HG02943 (cell line): ENCODE measurements around the gene CBLL1.

ENCODE experiments used
- ATAC-seq: cut with Tn5 transposase; IDR thresholded peaks from one replicate; pipeline ENCODE4 v1.9.1; 2021; ENCODE audit warnings: mild to moderate bottlenecking, low read depth, moderate library complexity; ENCODE audit not compliant: unreplicated experiment

CBLL1 gene

DNA sequence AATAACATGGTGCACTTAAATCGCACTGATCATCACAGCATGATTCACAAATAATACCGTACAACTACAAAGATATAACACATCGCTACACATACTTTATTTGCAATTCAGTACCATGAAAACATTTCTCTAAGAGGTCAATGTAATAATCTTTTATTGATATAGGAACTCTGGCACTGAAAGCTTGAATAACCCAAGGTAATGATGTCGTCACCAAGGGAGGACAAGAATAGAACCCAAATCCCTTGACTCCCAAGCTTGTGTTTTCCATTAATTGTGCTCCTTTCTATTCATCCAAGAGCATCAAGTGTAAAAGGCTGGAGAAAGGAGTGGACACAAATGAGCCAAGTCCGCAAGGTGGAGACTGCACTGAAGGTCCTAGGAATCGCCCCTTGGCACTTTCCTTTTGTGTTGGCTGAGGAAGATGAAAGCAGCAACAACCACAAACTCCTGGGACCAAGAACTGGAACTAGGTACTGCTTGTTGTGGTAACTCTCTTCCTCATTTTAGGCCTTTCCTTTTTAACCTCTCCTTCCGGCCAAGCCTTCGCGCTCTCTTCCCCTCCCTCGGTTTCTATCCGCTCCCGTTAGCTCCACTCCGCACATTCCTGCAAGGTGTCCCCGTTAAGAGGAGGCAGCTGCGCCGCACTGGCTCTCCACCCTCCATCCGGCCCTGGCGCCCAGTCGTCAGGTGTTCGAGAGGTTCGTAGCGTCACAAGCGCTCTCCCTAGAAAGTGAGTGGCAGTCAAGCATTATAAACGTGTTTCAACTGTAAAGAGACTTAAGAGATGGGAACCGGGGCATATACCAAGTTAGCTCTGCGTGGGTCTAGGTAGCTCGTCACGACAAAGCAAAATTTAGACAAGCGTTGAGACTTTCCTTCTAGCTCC is 1.0 kb upstream of the CBLL1 start:
- peak; percentile 37 for ATAC-seq

DNA sequence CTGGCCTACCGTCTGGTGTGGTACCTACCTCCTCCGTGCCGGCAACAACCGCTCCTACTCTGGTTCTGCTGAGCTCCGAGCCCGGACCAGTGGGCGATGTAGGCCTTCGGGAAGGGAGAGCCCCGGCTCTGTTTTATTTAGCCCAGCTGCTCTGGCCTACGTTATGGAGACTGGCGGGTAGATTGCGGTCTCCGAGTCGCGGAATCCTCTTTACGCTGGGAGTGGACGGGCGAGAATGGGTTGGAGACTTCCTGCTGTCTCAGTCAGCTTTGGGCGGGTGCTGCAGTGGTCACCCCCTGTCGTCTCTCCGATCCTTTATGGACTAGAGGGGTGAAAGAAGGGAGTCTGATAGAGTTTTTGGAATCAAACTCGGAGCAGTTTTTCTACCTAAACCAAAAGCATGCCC is 406 bp downstream of the CBLL1 start:
- peak; percentile 37 for ATAC-seq

DNA sequence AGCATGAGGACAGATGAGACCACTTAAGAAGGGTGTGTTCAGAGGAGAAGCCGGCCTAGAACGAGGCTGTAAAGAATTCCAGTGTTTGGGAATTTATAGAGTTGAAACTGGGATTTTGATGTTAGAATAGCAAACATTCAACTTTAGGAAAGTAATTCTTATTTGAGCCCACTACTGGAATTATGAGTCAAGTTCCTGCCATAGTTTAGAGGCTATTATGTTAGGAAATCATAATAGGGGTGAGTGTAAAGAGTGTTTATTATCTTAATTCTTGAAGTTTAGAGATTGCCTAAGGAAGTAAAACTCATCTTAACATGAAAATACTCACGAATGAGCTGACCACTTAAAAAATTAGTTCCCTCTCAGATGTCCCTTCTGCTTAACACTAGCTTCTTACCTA is 2.1 kb downstream of the CBLL1 start:
- ATAC-seq, result no peak

DNA sequence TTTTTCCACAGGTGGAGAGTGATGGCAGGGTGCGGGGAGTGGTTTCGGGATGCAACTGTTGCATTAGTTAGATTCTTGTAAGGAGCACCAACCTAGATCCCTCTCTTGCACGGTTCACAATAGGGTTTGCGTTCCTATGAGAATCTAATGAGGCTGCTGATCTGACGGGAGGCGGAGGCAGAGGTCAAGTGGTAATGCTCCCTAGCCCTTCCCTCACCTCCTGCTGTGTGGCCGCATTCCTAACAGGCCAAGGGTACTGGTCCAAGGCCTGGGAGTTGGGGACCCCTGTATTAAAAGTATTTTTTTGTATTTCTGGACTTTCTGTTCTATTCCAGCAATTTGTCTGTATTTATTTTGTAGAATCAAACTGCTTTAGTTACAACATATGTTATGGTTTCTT is 7.2 kb downstream of the CBLL1 start:
- no peak for ATAC-seq

DNA sequence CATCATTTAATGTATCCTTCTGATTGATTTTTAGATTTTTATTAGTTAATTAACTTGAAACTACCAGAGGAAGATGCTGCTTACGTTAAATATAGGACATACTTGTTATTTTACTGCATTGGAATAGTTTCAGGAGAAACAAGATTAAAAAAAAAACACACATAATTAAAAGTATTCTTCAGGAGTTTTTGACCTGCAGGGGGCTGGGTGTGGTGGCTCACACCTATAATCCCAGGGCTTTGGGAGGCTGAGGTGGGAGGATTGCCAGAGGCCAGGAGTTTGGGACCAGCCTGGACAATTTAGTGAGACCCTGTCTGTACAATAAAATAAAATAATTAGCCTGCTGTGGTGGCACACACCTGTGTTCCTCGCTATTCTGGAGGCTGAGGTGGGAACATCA is 10.7 kb downstream of the CBLL1 start:
- no peak for ATAC-seq

DNA sequence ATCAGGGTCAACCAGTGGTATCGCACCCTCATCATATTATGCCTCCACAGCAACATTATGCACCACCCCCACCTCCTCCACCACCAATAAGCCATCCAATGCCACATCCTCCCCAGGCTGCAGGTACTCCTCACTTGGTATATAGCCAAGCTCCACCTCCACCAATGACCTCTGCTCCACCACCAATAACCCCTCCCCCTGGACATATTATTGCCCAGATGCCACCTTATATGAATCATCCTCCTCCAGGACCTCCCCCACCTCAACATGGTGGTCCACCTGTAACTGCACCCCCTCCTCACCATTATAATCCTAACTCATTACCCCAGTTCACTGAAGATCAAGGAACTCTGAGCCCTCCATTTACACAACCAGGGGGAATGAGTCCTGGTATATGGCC is 14.7 kb downstream of the CBLL1 start:
- ATAC-seq, result no peak

DNA sequence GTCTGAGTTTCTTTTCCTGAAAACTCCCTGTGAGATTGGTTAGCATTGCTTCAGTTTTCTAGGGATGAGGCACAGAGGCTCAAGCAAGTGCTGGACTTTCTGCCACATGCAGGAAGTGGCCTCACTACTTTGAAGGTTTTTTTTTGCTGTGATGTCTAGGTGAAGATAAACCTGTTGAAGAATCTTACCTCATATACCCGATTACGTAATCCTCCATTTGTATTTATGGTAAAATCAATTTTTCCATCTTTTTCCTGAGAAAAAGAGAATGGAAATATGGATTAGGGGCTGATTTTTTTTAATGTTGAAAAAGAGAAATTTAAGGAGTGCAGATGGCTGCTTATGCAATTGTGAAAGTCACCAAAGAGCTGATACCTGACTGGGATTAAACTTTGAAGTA is 23.4 kb downstream of the CBLL1 start:
- no peak for ATAC-seq

DNA sequence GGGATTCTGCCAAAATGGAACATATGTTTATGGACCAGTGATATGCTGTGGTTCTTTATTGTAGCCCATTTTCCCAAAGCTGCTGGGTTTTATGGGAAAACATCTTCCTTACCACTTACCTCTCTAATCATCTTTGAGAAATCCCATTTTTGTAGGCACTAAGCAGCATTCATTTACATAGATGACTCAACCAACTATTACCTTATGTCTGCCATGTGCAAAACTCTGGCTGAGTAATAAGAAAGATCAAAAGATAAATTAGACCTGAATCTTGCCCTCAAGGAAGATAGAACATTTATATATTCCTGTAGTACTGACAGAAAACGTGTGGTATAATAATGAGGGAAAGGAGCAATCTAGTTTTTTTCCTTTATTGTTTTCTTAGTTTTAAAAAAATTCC is 24.3 kb downstream of the CBLL1 start:
- ATAC-seq, result no peak

DNA sequence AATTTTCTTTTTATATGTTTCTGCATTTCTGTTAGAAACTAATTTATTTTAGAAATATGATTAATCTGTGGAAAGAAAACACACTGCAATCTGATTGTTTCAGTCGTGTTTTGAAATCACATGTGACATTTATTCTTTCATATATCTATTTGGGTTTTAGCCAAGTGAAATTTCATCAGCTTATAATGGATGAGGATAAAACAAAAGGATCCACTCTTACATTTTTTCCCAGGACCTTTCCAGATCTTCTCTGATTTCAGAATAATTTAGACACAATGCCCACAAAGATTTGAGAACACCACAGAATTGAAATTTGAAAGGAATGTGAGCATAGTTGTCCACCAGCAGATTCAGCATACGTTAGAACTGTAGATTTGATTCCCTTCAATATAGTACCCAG is 29.1 kb downstream of the CBLL1 start:
- no peak for ATAC-seq

DNA sequence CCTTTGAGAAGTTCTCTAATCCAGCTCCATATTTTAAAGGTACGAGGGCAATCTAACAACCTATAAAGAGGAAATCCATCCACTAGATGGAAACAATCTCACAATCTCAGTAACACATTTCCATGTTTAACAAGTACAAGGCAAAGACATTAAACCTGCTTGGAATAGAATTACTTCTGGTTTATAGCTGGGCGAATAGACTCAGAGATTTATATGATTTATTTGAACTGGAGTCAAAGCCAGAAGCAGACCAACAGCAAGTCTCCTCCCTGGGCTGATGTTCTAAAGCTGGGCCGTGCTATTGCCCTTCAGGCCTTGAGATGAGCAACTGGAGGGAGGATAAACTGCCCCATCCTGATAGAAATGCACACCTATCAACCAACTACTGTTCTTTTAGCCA is 33.8 kb downstream of the CBLL1 start:
- ATAC-seq, result no peak

DNA sequence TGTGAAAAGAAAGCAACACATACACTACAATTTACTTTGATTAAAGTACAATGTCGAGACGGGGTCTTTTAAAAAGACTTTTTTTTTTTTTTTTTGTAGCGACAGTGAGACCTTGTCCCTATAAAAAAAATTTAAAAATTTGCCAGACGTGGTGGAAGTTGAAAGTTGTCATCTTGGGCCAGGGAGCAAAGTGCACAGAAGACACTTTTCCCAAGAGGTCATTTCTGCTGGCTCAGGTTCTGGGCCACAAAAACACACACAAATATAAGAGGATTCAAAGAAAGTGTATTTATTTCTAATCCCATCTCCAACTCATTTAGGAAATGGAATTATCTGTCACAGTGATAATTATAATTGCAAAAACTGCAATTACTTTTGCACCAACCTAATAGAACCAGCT is 34.3 kb downstream of the CBLL1 start:
- no peak for ATAC-seq

DNA sequence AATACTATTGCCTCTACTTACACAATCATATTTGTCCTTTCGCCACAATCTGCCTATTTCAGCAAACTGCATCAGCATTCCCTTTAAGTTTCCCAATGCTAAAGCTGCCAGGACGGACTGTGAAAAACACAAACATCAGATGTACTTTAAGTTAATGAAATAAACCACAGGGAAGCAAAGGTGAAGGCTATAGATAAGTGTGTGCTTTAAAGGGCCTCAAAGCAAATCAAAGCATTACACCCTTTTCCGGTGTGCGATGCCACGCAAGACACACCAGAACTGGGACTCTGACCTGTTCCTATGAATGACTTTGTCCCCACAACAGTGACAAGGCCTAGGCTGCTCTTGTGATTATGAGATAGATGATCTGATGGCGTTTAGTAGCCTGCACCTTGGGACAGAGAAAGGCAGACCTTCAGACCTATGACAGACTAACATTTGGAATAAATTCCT is 35.7 kb downstream of the CBLL1 start:
- ATAC-seq, result no peak

DNA sequence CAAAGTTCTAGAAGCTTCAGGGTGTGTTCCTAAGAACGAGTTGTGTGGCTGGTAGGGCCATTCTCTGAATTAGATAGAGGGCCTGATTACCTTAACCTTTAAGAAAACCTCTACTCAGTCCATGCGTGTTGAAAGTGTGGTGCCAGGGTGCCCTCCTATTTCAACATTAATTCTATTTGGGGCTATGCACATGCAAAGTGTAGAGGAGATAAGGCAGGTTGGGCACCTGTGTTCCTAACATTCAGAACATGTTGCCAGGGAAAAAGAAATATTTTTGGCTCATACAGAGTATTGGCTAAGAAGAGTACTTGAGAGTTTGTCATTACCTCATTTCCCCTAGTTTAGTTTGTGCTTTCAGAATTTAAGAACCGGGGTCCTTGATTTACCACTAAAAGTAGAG is 38.4 kb downstream of the CBLL1 start:
- no peak for ATAC-seq

DNA sequence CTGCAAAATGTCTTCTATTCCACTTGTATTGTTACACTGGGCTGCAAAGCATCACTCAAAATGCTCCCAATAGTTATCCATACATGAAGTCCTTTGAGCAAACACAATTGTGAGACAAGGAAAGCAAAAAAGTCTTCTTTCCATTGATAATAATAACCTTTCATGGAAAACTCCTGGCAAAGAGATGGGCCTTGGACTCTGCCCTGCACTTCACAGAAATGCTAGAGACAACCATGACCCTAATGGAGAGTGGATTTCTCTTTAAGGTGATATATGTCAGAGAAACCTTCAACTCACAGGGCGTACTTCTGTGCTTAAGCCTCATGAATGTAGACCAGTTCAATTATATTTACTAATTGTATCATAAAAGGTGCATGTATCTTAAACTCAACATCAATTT is 39.7 kb downstream of the CBLL1 start:
- ATAC-seq, result no peak

DNA sequence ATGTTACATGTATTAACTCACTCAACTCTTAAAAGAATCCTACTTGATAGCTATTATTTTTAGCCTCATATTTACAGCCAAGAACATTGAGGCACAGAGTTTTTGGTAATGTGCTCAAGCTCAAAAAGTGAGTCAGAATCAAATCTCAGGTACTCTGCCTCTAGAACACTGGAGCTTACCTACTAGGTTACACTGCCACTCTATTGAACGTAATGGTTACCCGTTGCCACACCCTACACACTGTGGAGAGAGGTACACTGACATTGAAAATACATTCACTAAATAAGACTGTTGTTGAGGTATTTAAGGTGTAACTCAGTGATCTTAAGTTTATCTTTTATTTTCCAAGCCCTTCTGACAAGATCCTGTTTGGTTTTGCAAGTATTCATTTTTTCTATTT is 41.2 kb downstream of the CBLL1 start:
- no peak for ATAC-seq

DNA sequence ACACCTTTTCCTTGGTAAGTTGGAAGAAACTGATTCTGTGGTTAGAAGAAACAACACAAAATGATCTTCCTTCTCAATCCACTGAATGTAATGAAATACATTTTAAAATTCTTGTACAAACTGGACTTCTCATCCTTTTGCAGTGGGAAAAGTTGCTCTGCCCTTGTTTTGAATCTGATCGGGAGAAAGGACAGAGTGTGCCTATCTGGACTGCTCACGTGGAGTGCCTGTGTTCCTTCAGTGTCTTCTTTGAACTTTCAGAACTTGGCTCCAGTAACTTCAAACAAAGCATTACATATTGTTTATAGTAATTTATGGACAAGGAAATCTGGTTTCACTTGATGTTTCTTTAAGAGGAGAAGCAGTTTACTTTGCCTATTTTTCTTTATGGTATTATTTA is 42.0 kb downstream of the CBLL1 start:
- ATAC-seq, result no peak

DNA sequence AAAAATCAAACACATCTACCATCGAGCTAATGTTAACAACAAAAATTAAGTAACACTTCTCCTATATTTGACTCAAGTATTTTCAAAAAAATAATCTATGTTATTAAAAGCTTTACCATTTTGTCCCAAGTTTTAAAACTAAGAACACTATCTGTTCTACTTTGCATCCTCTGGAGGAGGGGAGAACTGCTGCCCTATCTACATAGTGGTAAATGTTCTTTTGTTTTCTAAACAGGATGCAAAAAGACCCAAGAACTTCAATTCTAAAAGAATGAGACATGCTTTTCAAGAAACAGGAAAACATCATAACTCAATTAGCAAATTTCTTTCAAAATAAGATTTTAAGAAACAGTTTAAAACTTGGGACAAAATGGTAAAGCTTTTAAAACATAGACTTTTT is 44.3 kb downstream of the CBLL1 start:
- ATAC-seq, result no peak

DNA sequence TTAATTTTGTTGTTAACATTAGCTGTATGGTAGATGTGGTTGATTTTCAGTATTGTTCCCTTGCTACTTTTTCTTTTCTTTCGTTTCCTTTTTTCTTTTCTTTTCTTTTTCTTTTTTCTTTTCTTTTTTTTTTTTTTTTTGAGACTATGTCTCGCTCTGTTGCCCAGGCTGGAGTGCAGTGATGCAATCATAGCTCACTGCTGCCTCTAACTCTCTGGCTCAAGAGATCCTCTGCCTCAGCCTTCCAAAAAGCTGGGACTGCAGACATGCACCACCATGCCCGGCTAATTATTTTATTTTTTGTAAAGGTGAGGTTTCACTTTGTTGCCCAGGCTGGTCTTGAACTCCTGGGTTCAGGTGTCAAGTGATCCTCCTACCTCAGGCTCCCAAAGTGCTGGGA is 44.7 kb downstream of the CBLL1 start:
- no peak for ATAC-seq

DNA sequence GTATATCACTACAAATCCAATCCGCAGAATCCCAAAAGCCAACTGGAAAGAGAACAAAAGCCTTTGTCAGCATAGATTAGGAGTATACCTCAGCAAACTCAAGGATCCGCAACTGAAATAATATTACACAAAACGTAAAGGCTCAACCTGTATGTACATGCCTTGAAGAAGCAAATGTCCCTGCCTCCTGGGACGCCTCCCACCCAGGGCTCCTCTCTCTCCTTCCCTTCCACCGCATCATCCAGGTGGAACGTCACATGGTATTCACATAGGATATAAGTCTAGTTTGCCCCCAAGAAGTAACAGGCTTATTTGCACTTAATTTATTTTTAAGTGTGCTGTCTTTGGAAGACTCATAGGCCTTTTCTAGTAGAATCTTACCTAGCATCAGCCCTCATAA is 45.7 kb downstream of the CBLL1 start:
- ATAC-seq, result no peak

DNA sequence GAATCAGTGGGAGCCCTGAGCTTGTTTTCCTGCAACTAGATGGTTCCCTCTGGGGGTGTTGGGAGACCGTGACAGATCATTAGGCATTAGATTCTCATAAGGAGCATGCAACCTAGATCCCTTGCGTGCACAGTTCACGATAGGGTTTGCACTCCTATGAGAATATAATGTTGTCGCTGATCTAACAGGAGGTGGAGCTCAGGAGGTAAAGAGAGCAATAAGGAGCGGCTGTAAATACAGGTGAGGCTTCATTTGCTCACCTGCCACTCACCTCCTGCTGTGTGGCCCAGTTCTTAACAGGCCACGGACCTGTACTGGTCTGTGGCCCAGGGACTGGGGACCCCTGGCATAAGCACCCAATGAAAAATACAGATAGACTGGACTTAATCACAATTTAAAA is 48.4 kb downstream of the CBLL1 start:
- ATAC-seq, result no peak

DNA sequence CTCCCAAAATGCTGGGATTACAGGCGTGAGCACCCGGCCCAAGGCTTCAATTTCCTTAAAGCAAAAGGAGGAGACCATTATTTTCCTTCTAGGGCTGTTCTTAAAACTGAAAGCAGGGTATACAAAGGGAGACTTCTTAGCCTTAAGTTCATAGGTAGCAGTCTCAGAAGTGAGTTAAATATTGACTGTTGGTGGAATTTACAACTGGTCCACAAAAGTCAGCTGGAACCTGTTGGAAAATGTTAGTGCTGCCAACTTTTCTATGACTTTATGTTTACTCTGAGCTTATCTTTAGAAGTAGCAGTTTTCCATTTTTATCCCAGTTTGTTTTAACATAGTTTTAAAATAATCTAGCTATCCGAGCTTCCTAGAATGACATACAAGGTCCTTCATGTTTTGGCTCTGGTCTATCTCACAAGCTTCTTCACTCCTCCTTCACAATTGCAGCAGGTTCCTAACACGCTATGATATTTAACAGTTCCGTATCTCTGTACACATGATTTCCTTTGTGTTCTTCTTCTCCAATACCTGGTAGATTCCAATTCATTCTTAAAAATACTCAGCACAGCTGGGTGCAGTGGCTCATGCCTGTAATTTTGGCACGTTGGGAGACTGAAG is 55.8 kb downstream of the CBLL1 start:
- ATAC-seq, result no peak

DNA sequence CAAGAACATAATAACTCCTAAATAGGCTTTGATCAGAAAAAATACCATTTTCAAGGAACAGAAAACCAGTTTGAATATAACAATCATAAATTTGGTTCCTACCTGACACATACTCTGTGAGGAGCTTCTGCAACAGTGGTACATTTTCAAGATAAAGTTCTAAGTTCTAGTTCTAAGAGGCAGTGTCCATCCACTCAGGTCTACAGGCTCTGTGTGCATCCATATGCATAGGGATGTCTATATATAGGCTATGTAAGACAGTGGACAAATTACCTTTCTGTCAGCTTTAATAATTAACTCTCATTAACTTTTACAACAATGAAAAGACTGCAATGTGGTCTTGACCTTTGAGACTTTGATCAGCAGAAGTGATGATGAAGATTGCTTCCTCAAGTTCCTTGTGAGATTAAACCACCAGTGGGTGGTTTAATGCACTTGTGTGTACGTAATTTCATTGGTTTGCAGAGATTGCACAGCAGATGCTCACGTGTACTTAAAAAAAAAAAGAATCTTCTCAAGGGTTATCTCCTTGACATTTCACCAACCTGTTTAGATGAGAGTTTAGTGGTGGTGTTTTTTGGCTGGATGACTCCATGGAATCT is 59.2 kb downstream of the CBLL1 start, which contains the start of gene SLC26A3:
Gene SLC26A3, minus strand, starts transcription at position 215 of the 602 bp plus-strand sequence. CDS start 8,714 bp downstream, outside the sequence.
- no peak for ATAC-seq
